GM21447 (cell line): ENCODE data around the gene INTS6.

Experiments
- ATAC-seq: cut with Tn5 transposase; IDR thresholded peaks from one replicate; pipeline ENCODE4 v1.9.1; 2021; ENCODE audit not compliant: unreplicated experiment

INTS6 gene

DNA sequence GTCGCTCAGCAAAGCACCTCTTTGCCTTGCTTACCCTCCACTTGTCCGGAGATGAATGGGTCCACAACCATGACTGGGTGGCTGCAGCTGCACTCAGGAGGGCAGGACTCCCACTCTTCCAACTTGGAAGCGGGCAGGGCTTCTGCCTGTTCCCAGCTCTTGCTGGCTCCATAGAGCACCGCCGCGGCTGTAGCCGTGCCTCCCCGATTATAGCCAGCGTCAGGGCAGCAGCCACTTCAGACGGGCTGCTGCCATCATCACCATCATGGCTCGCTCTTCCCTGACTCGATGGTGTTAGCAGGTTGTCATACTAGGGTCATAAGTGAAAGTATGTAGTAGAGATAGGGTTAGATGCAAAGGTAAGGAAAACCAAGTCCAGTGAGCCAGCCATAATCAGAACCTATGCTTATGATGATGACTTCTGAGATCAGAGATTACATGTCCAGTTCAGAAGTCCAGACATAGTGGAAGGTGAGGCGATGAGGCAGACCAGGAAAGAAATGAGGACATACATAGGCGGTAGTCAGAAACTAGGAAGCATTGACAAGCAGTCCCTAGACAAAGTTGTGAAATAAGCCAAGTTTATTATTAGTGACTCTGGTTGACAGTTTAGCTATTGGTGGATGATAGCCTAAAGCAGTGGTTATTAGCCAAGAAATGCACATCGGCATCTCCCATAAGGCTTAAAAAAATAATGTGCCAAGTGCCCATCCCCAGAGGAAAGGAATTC, 4.4 kb upstream of the INTS6 start:
- no peak for ATAC-seq

GRCh38 chr13:51456510-51456909, 3.7 kb upstream of the INTS6 start:
- ATAC-seq, result no peak

GRCh38 chr13:51455532-51455931, 2.7 kb upstream of the INTS6 start:
- no peak for ATAC-seq

- ATAC-seq, result no peak
Measured at GRCh38 chr13:51453959-51454703, 1.3 kb upstream of the INTS6 start.

DNA sequence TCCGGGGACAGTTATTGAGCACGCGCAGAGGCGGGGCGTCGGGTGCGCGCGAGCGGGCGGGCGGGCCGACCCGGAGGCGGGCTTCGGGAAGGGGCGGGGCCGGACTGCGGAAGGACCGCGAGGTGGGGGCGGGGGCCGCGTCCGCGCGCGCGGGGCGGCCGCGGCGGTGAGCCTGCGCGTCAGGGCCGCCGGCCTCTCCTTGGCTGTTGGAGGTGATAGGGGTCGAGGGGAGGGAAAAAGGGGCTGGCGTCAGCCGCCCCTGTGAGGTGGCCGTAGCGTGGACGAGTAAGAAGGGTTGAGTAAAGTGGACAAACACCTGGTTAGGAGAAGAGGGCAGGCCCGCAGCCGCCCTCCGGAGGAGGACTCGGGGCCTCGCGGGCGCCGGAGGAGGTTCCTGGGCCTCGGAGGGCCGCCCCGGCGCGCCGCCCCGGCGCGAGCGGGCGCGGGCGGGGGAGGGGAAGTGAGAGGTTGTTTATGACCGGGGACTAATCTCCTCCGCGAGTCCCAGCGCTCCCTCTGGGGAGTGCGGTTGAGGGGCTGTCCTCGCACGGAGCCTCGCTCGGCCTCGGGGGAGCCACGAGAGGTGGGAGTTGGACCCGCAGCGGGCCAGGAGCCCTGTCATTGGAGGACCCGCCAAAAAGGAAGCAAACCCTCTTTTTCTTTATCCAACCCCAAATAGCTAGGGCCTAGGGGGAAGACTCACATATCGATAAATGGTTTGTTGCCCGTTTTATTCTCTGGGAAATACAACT, 547 bp upstream of the INTS6 start:
- peak; percentile 38 for ATAC-seq

DNA sequence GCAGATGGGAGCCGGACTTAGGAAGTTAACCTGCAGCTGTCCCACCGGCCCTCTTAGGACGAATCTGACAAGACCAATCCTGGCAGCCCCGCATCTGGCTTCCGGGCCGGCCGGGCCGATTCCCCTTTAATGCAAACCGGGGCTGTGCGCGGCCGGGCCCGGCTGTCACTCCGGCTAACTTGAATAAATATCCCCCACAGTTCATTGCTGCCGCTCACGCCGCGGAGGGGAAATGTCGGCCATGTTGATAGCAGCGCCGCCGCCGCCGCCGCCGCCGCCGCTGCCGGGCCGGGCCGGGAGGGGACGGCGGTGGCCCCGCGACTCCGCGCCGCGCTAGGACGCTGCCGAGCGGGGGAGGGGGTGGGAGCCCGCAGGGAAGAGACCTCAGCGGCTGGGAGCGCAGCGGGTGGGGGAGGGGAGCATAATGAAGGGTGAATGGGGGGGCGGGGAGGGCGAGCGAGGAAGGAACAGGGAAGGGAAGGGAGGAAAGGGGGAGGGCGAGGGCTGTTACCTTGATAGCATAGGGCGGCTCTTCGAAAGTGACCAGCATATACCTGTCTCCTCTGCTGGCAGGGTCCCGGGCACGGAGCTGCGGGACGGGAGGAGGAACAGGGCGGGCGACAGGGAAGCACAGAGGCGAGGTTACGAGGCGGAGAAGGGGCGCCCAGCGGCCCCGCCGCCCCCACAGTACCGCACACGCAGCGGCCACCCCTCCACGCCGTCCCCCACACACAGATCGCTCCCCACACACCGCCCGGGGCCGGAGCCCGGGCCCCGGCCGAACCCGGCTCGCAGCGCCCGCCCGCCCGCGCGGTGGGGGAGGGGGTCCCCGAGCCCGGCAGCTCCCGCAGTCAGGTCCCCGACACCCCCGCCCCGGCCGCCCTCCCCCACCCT, 1.1 kb downstream of the INTS6 start:
- peak; percentile 29 for ATAC-seq

- no peak for ATAC-seq
Measured at GRCh38 chr13:51451134-51451466, 1.7 kb downstream of the INTS6 start.

DNA sequence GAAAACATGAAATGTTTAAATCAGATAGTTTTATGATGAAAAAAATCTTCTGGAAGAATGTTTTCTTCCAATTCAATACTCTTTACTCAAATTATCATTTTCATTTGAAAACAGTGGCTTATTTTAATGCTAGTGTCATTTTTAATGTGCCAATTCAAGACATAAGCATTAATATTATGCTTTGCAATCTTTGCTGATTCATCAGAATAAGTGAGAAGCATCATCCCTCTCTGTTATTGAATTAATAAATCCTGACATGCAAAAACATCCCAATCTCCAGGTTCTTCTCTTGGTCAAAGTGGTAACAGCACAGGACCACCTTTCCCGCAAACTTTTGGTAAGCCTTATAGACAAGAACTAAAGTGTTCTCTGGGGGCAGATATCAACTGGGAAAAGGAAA, 3.8 kb downstream of the INTS6 start:
- no peak for ATAC-seq

DNA sequence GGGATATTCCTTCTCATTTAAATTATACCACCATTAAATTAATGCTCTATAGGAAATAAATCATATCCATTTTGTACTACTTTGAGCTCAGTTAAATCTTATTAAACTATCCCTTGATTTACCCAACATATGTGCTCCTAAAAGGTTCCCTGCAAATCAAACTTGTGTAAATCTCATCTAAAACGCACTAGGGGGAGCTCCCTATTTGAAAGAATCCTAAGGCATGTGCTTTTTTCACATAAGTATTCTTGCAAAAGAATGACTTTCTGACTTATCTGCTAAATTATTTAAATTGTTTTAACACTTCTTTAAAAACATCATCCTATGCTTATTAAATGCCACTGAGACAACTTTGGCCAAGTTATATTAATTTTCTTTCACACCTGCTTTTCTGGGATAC, 7.9 kb downstream of the INTS6 start:
- ATAC-seq, result no peak

- no peak for ATAC-seq
Measured at GRCh38 chr13:51440381-51440780, 12.5 kb downstream of the INTS6 start.

DNA sequence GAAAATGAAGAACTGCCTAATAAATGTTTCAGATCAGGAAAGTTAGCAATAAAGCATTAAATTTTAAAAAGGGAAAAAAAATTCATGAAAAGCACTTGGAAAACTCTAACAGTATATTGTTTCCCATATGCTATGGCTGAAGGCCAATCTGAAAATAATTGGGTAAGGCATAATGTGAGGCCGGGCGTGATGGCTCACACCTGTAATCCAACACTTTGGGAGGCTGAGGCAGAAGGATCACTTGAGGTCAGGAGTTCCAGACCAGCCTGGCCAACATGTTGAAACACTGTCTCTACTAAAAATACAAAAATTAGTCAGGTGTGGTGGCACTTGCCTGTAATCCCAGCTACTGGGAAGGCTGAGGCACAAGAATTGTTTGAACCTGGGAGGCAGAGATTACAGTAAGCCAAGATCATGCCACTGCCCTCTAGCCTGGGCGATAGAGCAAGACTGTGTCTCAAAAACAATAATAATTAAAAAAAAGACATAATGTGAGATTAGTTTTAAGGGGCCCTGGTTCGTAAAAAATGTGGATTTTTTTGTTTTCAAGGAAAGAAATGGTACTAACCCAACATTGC, 15.2 kb downstream of the INTS6 start:
- no peak for ATAC-seq

GRCh38 chr13:51435002-51435578, 17.7 kb downstream of the INTS6 start:
- ATAC-seq, result no peak

DNA sequence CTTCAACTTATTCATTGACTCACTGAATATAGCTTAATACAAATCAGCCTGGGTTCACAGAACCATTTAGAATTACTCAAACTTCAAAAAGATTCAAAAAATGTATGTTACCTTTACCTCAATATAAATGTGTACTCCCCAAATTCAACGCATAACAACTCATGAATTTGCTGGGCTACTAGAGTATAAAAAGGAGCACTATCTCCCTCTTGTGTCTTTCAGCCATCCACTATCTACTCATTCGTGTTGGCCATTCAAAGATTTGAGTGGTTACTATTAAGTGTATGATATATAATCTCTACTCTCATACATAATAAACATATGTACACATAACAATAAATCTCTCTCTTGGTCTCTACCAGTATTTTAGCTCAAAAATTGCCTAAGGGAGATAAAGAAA, 20.3 kb downstream of the INTS6 start:
- no peak for ATAC-seq

- ATAC-seq, result no peak
Measured at GRCh38 chr13:51426982-51427381, 25.9 kb downstream of the INTS6 start.

DNA sequence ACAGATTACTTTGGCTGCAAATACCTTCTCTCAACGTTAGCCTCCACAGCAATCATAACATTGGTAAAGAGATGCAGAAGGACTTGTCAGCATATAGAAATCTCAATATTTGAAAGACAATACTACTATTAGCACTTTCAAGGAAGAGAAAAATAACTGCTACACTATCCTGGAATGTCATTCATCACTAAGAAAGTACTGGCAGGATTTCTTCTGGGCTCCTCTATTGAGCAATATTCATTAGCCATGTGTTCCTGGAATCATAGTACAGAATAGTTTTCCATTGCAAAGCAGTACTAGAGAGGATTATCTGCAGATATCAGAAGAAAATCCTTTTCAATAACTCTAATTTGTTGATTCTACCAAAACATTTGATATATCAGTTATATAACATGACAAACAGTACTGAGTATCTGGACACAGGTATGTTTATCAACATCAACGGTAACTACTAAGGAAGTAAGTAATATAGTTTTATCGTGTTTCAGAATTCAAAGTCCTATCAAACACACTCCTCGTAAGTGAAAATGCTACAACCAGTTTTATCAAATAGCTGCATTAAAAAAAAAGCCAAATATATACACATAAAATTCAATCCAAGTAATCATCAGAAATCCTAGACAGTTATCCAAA, 27.3 kb downstream of the INTS6 start:
- no peak for ATAC-seq

DNA sequence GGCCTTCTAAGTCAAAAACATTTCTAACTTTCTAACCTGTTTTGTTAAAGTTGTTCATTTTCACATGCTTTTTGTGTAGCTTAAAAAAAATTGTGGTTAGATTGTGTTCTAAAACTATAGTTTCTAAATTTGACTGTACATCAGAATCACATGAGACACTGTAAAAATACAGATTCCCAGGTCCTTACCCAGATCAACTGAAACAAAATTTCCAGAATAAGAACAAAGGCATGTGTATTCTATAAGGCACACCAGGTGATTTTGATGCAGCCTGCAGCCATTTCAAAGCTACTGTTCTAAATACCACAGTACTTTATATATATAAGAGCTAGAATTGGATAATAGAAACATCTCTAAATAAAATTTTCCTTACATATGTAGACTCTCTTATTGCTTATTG, 29.1 kb downstream of the INTS6 start:
- ATAC-seq, result no peak

- no peak for ATAC-seq
Measured at GRCh38 chr13:51422484-51422883, 30.4 kb downstream of the INTS6 start.

- no peak for ATAC-seq
Measured at GRCh38 chr13:51420681-51421490, 31.9 kb downstream of the INTS6 start.

DNA sequence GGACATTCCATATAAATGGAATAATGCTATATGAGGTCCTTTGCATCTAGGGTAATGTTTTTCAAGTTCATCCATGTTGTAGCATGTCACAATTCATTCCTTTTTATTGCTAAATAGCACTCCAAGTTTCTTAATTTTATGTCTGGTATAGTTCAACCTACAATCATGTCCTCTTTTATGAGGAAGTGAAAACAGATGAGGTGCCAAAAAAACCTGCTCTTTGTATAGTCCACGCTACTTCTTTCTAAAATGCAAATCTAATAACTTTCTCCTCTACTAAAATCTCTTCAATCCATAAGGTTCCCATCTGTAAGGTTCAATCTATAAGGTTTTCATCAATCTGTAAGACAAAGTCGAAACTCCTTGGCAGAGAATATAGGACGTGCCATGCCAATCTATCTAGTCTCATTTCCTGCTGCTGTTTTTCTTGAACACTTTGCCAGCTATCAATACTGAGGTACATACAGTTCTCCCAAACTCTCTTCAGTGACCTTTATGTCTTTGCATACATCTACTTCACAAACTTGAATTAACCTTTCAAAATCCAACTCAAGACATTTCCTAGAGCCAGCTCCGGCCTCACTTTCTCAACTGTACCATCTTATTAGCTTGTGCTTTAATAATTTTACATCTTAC, 33.7 kb downstream of the INTS6 start:
- peak; percentile 54 for ATAC-seq
